DMS53 (cell line): ENCODE data around the gene FBXW8.
"Not testable (repeated sequence)": the region's sequence is repeated elsewhere in the genome, so short reads cannot be mapped to it uniquely, and the experiment has no call there.

Experiments used
- DNase-seq: peaks from one replicate; lab custom pipeline; 2025; lab: John Stamatoyannopoulos, UW

FBXW8 gene

GRCh38 chr12:117038919-117039318, 128.2 kb downstream of the FBXW8 start:
- no peak for DNase-seq

- no peak for DNase-seq
Observed at GRCh38 chr12:117039891-117040309, 129.2 kb downstream of the FBXW8 start.

GRCh38 chr12:117040496-117040895, 129.7 kb downstream of the FBXW8 start:
- DNase-seq = no peak

GRCh38 chr12:117041798-117042170, 131.0 kb downstream of the FBXW8 start:
- DNase-seq = no peak

- no peak for DNase-seq
Observed at GRCh38 chr12:117042171-117042842, 131.6 kb downstream of the FBXW8 start.

- no peak for DNase-seq
Observed at GRCh38 chr12:117042862-117043261, 132.1 kb downstream of the FBXW8 start.

- DNase-seq = no peak
Observed at GRCh38 chr12:117044311-117044710, 133.6 kb downstream of the FBXW8 start.

- DNase-seq = no peak
Observed at GRCh38 chr12:117044790-117045159, 134.0 kb downstream of the FBXW8 start.

GRCh38 chr12:117045160-117046010, 134.6 kb downstream of the FBXW8 start:
- DNase-seq = no peak

- DNase-seq = no peak
Observed at GRCh38 chr12:117046011-117046369, 135.2 kb downstream of the FBXW8 start.

GRCh38 chr12:117046425-117046824, 135.7 kb downstream of the FBXW8 start:
- DNase-seq = no peak

- DNase-seq = no peak
Observed at GRCh38 chr12:117046861-117047530, 136.2 kb downstream of the FBXW8 start.

GRCh38 chr12:117047810-117048584, 137.2 kb downstream of the FBXW8 start:
- no peak for DNase-seq

- no peak for DNase-seq
Observed at GRCh38 chr12:117048585-117048904, 137.8 kb downstream of the FBXW8 start.

GRCh38 chr12:117049295-117049694, 138.5 kb downstream of the FBXW8 start:
- no peak for DNase-seq

- no peak for DNase-seq
Observed at GRCh38 chr12:117050060-117050459, 139.3 kb downstream of the FBXW8 start.

- DNase-seq = no peak
Observed at GRCh38 chr12:117051380-117051779, 140.6 kb downstream of the FBXW8 start.

GRCh38 chr12:117052386-117053049, 141.8 kb downstream of the FBXW8 start:
- no peak for DNase-seq

GRCh38 chr12:117053050-117053400, 142.3 kb downstream of the FBXW8 start:
- no peak for DNase-seq

- no peak for DNase-seq
Observed at GRCh38 chr12:117053597-117054201, 142.9 kb downstream of the FBXW8 start.

GRCh38 chr12:117054279-117054678, 143.5 kb downstream of the FBXW8 start:
- no peak for DNase-seq

GRCh38 chr12:117057626-117058025, 146.9 kb downstream of the FBXW8 start:
- DNase-seq = not testable (repeated sequence)
